SK-N-SH treated with all-trans-retinoic acid at 6 μM for 48 hours (cell line): ENCODE results near the gene PLA2G4F.

Experiments
- BACH2 ChIP-seq: fragments of 250-450 bp; sonication (Bioruptor Pico); IDR thresholded peaks from 2 replicates; pipeline ENCODE4 v1.9.0; 2021; ENCODE audit warnings: mild to moderate bottlenecking, borderline replicate concordance
- TF ChIP-seq, protein P1 (sequence below): fragments of 250-450 bp; sonication (Bioruptor Pico); IDR thresholded peaks from 2 replicates; pipeline ENCODE4 v1.5.0; 2020; ENCODE audit warnings: mild to moderate bottlenecking, moderate library complexity
- TF ChIP-seq, protein P2 (sequence below): fragments of 250-450 bp; sonication (Bioruptor Pico); IDR thresholded peaks from 2 replicates; pipeline ENCODE4 v1.8.0; 2020; ENCODE audit warnings: mild to moderate bottlenecking, moderate library complexity, borderline replicate concordance

DNA sequence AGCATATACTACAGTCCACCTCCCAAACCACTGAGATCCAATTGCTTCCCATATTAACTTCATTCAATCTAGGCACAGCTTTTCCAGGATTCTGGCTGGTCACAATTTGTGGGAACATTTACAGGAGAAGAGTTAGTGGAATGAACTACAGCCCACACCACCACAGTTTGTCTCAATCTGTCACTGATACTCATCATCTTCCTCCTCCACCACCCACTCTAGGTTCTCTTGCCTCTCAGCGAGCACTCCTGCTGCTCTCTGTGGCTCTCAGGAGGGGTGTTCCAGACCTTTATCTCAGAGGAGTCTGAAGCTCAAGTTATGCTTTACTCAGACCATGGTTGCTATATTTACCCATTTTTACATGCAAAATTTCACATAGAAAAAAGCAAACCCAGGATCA is 36.2 kb downstream of the PLA2G4F start:
- TF ChIP-seq, protein P1, sequence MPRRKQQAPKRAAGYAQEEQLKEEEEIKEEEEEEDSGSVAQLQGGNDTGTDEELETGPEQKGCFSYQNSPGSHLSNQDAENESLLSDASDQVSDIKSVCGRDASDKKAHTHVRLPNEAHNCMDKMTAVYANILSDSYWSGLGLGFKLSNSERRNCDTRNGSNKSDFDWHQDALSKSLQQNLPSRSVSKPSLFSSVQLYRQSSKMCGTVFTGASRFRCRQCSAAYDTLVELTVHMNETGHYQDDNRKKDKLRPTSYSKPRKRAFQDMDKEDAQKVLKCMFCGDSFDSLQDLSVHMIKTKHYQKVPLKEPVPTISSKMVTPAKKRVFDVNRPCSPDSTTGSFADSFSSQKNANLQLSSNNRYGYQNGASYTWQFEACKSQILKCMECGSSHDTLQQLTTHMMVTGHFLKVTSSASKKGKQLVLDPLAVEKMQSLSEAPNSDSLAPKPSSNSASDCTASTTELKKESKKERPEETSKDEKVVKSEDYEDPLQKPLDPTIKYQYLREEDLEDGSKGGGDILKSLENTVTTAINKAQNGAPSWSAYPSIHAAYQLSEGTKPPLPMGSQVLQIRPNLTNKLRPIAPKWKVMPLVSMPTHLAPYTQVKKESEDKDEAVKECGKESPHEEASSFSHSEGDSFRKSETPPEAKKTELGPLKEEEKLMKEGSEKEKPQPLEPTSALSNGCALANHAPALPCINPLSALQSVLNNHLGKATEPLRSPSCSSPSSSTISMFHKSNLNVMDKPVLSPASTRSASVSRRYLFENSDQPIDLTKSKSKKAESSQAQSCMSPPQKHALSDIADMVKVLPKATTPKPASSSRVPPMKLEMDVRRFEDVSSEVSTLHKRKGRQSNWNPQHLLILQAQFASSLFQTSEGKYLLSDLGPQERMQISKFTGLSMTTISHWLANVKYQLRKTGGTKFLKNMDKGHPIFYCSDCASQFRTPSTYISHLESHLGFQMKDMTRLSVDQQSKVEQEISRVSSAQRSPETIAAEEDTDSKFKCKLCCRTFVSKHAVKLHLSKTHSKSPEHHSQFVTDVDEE (CRISPR knock-in tag) = no peak
- TF ChIP-seq BACH2 = no peak
- TF ChIP-seq, protein P2, sequence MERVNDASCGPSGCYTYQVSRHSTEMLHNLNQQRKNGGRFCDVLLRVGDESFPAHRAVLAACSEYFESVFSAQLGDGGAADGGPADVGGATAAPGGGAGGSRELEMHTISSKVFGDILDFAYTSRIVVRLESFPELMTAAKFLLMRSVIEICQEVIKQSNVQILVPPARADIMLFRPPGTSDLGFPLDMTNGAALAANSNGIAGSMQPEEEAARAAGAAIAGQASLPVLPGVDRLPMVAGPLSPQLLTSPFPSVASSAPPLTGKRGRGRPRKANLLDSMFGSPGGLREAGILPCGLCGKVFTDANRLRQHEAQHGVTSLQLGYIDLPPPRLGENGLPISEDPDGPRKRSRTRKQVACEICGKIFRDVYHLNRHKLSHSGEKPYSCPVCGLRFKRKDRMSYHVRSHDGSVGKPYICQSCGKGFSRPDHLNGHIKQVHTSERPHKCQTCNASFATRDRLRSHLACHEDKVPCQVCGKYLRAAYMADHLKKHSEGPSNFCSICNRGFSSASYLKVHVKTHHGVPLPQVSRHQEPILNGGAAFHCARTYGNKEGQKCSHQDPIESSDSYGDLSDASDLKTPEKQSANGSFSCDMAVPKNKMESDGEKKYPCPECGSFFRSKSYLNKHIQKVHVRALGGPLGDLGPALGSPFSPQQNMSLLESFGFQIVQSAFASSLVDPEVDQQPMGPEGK (CRISPR knock-in tag) = no peak
